ENCODE measurements around the gene KLK14. TPM values are rescaled to one million over a fixed set of nuclear protein-coding genes. Genes with fewer than 3 reads are reported as not detected.
A peak's percentile ranks its signal among the peaks of the same experiment; 100 is the strongest.

Gene KLK14
- total and polyA plus RNA-seq, 8 donors = 0.17 to 0.45 (median 0.27) TPM; not detected in 2

DNA sequence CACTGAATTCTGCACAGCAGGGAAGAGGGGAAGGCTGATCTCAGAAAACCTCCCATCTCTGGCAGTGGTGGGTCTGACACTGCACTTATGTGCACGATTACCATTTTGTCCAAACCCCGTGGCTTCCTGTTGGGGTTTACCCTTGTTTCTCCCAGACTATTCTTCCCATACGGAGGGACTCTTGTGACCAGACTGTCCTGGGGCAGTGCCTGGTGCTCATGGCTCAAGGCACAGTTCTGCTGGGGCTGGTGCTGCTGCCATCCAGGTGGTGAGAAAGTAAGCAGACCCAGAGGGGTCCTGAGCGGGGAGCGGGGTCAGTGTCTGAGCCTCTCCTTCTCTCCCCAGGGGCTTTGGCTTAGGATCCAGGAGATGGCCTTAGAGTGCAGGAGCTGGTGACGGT is 36.9 kb upstream of the KLK14 start:
- no peaks in the 10 kb centered on the region for H3K9me3 ChIP-seq
- intact Hi-C loops (cut with DNase I) = no loop called here
- TF ChIP-seq, protein P1, sequence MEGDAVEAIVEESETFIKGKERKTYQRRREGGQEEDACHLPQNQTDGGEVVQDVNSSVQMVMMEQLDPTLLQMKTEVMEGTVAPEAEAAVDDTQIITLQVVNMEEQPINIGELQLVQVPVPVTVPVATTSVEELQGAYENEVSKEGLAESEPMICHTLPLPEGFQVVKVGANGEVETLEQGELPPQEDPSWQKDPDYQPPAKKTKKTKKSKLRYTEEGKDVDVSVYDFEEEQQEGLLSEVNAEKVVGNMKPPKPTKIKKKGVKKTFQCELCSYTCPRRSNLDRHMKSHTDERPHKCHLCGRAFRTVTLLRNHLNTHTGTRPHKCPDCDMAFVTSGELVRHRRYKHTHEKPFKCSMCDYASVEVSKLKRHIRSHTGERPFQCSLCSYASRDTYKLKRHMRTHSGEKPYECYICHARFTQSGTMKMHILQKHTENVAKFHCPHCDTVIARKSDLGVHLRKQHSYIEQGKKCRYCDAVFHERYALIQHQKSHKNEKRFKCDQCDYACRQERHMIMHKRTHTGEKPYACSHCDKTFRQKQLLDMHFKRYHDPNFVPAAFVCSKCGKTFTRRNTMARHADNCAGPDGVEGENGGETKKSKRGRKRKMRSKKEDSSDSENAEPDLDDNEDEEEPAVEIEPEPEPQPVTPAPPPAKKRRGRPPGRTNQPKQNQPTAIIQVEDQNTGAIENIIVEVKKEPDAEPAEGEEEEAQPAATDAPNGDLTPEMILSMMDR (IDR thresholded peaks at IDR 0.05) = no peak
- H3K4me1 ChIP-seq = peaks cover 0 to 67% of the 10 kb centered on the region in 2 donors
- ATAC-seq = no peak
- peaks cover 0 to 1% of the 10 kb centered on the region in 2 donors for H3K27me3 ChIP-seq
- H3K4me3 ChIP-seq = no peak overlapping the region
- H3K36me3 ChIP-seq = no peaks in the 10 kb centered on the region
- no peak for DNase-seq
- peak overlapping the region in 1 of 2 donors; percentile 97 for H3K27ac ChIP-seq

DNA sequence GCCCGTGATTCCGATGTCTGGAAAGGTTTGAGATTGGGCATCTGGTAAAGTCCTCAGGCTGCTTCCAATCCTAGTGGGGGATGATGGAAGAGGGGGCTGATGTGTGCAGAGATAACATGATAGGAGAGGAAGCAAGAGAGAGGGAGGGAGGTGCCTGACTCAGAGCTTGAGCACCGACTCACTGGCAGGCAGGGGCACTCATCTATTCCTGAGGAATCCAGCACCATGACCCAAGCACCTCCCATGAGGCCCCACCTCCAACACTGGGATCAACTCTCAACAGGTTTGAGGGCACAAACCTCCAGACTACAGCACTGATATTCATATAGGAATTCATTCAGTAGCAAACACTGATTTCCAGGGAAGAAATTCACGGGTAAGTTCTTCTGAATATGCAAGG is 36.4 kb upstream of the KLK14 start:
- Histone ChIP-seq H3K27me3 (no peaks in the 10 kb centered on the region), H3K4me3 (no peak overlapping the region), H3K27ac (peak overlapping the region in 1 of 2 donors; percentile 97), H3K36me3 (no peaks in the 10 kb centered on the region), H3K4me1 (peaks cover 0 to 66% of the 10 kb centered on the region in 2 donors), H3K9me3 (no peaks in the 10 kb centered on the region)
- ATAC-seq (peak; percentile 67), DNase-seq (no peak)
- intact Hi-C loops (cut with DNase I) = no loop called here
- TF ChIP-seq, protein P1 (IDR thresholded peaks at IDR 0.05) = no peak

DNA sequence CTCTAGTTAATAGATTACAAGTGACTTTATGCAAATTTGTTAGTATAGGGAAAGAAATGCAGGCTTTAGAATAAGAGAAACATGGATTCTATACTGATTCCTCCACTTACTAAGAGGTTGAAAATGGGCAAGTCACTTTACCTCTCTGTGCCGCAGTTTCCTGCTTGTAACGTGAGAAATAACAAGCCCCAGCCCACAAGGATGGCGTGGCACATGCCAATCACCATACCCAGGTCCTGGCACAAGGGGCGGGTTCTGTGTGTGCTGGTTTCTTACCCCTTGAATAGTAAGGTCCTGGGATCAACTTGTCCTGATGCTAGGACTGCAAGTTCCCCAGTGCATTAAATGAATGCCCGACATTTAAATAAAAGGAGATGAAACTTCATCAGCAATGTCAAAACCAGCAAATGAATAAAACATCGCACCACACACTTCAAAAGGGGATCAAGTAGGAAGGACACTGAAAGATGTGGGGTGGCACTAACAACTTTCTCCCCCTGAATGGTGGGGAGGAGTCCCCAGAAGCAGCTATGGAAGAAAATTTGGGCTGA is 34.1 kb upstream of the KLK14 start:
- Histone ChIP-seq H3K36me3 (no peaks in the 10 kb centered on the region), H3K4me1 (peaks cover 0 to 69% of the 10 kb centered on the region in 2 donors), H3K27ac (no peak overlapping the region), H3K27me3 (no peaks in the 10 kb centered on the region), H3K4me3 (no peak overlapping the region), H3K9me3 (no peaks in the 10 kb centered on the region)
- TF ChIP-seq, protein P1 (IDR thresholded peaks at IDR 0.05) = no peak
- ATAC-seq (no peak), DNase-seq (no peak)
- intact Hi-C loops (cut with DNase I) = no loop called here

DNA sequence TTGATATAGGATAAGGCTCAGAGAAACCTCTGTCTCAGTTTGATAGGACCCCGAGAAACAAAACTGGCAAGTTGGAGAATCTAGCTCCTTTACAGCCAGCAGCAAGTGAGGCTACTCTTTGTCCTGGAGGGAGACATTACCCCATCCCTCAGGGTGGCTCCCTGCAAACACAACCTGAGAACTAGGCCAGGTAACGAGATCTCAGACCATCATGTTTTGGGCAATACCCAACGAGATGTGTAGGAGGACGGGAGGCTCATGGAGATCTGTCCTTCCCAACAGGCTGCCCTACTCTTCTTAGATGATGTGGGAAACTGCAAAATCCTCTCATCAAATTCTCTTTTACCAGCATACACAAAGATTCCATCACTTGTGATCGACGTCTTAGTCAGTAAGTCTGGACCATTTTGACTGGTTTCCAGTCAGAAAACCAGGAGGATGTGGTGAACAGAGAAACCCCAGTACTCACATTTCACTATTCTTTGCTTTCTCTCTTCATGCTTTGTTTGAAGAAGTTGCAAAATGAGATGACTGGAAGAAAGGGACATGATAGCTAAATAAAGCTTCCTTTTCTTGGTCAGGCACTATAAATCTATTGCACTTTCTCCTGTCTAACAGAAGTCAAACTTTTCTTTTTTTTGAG is 31.5 kb upstream of the KLK14 start:
- intact Hi-C loops (cut with DNase I) = no loop called here
- ATAC-seq (no peak), DNase-seq (no peak)

DNA sequence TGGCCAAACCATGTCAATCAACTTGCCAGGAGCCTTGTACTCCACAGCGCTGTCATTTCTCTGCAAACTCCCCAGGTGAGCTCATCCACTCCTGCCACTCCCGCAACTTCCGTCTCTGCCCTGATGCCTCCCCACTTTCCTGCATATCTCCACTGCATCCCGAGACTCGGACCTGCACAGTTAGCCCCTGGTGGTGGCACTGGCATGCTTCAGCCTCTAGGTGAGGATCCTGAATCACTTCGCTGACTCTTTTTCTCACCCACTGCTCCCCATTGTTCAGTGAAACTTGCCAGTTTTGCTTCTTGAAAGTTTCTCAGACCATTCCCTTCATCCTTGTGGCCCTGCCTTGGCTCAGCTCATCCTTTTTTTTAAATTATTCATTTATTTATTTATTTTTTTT is 28.9 kb upstream of the KLK14 start:
- intact Hi-C loops (cut with DNase I) = no loop called here
- TF ChIP-seq, protein P1 (IDR thresholded peaks at IDR 0.05) = no peak
- H3K4me3 ChIP-seq = no peak overlapping the region
- peaks cover 9 to 71% of the 10 kb centered on the region in 2 donors for H3K4me1 ChIP-seq
- H3K36me3 ChIP-seq = no peaks in the 10 kb centered on the region
- H3K9me3 ChIP-seq = no peaks in the 10 kb centered on the region
- no peak for DNase-seq
- H3K27ac ChIP-seq = no peak overlapping the region
- H3K27me3 ChIP-seq = no peaks in the 10 kb centered on the region
- ATAC-seq = no peak

More for the DNA sequence above, 31.5 kb upstream of the KLK14 start:
- Histone ChIP-seq H3K4me3 (no peak overlapping the region), H3K36me3 (no peaks in the 10 kb centered on the region), H3K4me1 (peaks cover 0 to 55% of the 10 kb centered on the region in 2 donors), H3K9me3 (no peaks in the 10 kb centered on the region), H3K27me3 (no peaks in the 10 kb centered on the region), H3K27ac (peak overlapping the region in 1 of 2 donors; percentile 88)
- TF ChIP-seq, protein P1 (IDR thresholded peaks at IDR 0.05) = no peak

Data from left lung (tissue), 10 donors.